Measurements from ENCODE around the gene LITAFD. TPM values are rescaled to one million over a fixed set of nuclear protein-coding genes. Genes with fewer than 3 reads are reported as not detected.

Gene LITAFD
- total RNA-seq, 1 donor from 2014 or later, result not detected

DNA sequence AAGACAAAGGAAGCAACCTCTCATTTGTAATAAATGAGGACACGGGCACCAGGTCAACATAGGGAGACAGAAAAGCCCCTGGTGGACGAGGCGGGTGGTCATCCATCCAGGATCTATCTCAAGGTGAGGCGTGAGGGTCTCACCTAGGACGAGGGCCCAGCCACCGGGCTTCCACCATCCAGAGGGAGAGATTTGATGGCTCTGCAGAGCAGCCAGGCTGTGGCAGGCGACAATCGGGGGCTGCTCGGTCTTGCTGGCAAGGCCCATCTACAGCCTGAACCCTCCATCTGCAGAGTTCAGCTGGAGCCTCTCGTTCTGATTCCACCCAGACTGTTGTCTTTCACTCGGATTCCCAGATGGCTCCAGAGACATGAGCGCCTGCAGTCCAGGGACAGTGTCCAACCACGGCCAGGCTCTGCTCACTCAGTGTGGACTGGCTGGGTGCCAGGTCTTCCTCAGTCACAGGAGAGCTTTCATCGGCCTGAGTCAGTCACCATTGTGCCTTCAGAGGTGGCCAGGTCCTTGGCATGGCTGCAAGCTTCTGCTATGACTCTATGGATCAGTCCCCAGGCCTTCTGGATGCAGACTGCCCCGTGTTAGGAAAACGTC lies 5.9 kb downstream of the LITAFD start:
- intact Hi-C loops (cut with DNase I), result no loop called here
- peak; percentile 86 for ATAC-seq (ENCODE audit: poor library complexity)

DNA sequence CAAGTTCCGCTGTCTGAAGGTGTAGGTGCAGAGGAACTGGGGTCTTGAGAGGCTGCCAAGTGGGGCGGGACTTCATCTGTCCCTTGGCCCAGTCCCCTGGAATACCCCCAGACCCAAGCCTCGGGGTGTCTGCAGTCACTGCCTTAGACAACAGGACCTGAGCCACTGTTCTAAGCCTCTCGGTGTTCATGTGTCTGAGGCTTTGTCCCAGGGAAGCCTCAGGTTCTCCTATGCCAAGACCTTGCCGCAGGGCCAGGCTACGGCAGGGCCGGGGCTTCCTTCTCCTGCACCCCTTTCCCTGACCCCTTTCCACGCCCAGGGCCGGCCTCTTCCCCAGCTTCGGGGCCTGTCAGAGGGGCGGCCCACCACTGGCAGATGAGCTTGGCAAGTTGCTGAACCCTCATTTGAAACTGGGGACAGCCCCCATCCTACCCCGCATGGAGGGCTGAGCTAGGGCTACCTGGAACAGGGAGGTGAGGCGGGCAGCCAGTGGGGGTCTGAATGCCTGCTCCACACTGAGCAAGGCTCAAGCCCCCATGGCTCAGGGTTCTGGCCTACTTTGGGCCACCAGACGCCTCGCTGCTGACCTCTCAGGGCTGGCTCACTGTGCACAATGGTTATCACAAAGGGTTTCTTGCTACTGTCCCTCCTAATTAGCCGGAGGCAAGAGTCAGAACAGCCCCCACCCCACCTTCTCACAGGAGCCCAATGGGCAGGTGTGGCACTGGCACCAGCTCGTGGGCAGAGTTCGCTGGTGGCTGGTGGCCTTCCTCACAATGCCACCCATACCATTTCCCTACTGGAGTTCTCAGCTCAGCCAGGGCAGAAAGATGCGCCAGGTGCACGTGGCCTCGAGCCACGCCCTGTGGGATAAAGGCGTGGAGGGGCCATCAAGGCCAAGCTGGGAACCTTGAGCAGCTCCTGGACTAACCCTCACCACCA lies 7.1 kb downstream of the LITAFD start:
- DNase-seq (no peak), ATAC-seq (ENCODE audit: poor library complexity) (no peak)
- intact Hi-C loops (cut with DNase I), result no loop called here

More for the DNA sequence above, 5.9 kb downstream of the LITAFD start:
- peak; percentile 91 for DNase-seq

DNA sequence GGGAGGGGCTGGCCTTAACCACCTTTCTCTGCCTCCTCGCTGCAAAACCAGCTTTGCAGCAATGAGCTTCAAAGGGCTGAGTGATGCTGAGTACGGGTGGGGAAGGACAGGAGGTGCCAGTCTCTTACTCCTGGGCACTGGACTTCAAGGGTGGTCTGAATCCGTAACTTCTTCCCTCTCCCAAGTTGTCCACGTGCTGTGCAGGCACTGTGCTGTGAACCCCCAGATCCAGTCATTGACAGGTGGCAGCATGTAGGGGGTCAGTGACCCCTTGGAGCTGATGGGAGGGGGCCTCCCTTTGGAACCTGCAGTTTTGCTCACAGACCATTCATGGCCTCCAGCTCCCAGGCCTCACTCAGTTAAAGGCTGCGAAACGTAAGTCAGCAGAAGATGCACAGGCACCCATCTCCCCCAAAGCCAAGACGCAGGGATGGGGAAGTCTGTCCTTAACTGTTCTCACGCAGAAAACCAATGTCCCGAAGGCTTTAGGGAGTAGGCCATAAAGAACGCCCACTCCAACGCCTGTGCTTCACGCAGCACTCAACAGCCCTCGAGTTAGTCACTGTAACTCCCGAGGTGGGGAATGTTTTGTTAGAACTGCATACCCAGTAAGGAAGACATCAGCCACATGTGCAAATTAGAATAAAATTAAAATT lies 7.9 kb downstream of the LITAFD start:
- ATAC-seq (ENCODE audit: poor library complexity), result no peak
- no peak for DNase-seq
- intact Hi-C loops (cut with DNase I), result loop anchor here (10.0 kb wide), 1 partner anchor 125 kb away; no protein-coding TSS in a partner anchor

DNA sequence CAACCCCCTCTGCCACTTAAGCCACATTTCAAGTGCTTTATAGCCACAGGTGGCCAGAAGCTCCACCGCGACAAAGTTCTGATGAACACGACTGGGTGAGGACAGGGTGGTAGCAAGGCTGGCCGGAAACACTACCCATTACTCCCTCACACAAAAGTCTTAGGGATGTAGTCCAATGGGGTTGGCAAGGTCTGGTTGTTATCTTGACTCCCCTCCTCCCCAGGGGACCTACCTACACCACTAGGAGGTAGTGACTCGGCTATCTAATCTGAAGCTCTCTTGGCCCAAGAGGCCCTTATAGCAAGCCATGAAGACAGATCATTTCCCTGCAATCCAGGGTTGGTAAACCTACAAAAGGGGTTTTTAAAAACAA lies 8.4 kb downstream of the LITAFD start:
- ATAC-seq (ENCODE audit: poor library complexity) (no peak), DNase-seq (no peak)
- intact Hi-C loops (cut with DNase I), result loop anchor here (10.0 kb wide), 1 partner anchor 124 kb away; no protein-coding TSS in a partner anchor

DNA sequence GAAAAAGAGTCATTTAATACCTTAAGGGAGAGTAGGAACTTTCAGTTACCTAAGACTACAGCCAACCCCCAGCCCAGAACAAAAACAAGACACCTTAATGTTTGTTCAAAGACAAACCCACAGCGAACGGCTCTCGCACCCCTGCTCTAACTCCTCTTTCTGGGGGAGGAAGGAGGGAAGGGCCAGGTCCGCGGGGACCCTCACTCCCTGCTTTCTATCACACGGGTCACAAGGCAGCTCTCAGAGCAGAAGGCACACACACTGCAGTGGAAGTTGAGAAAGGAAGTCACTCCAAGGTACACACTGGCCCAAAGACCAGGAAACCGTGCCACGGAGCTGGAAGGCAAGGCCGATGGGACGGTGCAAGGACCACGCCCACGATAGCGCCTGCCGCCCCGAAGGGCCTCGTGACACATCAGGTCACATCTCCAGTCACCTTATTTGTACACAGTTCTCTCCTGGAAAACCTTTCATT lies 10.0 kb downstream of the LITAFD start:
- DNase-seq, result no peak
- intact Hi-C loops (cut with DNase I), result loop anchor here (10.0 kb wide), 1 partner anchor 123 kb away; no protein-coding TSS in a partner anchor
- no peak for ATAC-seq (ENCODE audit: poor library complexity)

DNA sequence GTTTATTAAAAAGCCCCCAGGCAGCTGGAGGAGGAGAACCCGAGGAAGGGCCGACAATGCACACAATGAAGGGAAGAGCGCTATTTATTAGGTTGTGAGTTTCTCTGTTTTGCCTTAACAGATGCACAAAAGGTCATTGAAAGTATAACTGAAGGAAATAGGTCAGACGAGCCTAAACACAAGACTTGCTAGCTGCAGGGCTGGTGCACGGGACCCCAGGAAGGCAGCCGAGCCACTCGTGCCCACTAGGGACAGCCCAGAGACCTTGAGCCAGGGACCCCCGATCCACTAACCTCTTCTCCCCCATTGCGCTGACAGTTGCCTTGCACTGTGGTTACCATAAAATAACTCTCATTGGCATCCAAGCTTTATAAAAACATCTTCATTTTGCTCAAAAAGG lies 11.3 kb downstream of the LITAFD start:
- no peak for ATAC-seq (ENCODE audit: poor library complexity)
- DNase-seq, result no peak
- intact Hi-C loops (cut with DNase I), result loop anchor here (10.0 kb wide), 1 partner anchor 121 kb away; no protein-coding TSS in a partner anchor

DNA sequence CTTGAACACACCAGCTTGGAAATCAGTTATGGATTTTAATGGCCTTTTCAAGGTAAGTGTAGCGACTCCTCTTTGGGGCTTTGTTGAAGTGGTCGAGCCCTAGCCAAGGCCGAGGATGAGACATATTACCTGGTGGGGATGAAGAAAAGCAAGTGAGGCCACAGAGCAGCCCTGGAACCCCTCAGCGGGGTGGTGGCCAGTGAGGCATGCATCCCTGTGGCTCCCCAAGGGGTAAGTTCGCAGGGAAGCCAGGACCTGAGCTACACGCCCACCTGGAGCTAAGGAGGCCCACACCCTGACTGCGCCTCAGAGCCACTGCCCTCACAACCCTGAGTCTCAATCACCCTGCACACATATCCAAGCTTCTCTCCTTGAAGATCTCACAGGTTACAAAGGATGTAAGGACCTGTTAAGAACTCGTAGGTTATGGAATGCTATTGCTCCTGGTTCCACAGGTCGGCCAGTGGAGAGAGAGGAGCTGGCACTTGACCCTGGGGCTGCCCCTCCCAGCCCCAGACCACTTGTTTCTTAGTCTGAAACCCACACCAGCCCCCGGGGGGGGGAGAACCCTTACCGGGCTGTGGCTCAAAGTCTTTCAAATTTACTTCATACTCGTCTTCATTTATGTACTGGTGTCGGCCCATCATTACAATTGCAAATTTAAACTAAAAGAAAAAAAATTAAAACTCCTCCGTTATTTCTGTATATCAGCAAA lies 12.0 kb downstream of the LITAFD start:
- ATAC-seq (ENCODE audit: poor library complexity) (no peak), DNase-seq (no peak)
- intact Hi-C loops (cut with DNase I), result loop anchor here (10.0 kb wide), 1 partner anchor 121 kb away; no protein-coding TSS in a partner anchor

DNA sequence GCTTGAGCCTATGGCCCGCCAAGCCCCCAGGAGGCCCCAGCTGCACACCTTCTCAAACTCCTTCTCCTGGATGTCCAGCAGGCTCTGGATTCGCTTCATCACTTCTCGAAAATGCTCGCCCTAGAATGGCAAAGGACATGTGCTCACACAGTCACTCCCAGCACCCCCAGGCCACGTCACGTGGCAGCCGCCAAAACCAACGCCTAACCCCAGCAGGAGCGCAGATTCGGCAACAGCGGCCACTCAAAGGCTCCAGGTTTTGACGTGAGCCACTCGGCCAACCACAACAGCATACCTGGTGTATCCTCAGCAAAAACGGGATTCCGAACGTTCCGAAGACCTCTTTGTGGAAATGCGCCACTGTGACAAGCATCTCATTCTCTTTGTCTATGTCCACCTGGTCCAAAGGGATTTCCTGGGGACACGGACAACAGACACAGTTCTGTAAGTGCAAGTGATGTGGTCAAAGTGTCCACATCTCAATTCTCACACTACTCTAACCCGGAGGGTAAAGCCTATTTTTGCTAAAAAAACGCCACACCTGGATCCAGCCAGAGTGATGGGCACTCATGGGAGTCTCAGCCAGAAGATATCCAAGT lies 12.7 kb downstream of the LITAFD start:
- DNase-seq (no peak), ATAC-seq (ENCODE audit: poor library complexity) (no peak)
- intact Hi-C loops (cut with DNase I), result loop anchor here (10.0 kb wide), 1 partner anchor 120 kb away; no protein-coding TSS in a partner anchor

DNA sequence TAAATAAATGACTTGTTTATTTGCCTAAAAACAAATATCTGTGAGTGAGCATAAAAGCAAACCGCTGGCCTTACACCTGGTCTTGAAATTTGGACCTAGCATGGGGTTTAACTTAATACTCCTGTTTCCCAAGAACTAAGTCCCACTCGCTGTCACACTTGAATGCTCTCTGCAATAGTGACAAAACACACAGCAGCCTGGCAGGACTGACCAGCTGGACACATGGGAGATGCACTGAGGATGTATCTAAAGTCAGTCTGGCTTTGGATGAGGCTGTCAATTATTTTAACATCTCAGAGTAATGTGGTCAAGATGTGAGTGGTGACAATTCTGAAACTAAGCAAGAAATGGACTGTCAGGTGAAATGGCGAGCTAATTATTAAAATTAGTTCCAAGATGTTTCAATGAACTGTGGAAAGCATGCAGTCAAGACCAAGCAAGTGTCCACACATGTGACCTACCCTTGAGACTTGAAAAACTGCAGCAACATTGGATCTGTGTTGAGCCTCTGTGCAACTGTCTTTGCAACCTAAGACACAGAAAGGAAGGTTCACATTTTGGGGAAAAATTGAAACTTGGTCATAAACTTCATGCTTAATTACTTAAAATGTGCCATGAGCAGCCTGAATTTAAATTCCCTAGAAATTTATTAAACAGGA lies 16.6 kb downstream of the LITAFD start:
- intact Hi-C loops (cut with DNase I), result loop anchor here (10.0 kb wide), 1 partner anchor 116 kb away; no protein-coding TSS in a partner anchor
- DNase-seq (no peak), ATAC-seq (ENCODE audit: poor library complexity) (no peak)

DNA sequence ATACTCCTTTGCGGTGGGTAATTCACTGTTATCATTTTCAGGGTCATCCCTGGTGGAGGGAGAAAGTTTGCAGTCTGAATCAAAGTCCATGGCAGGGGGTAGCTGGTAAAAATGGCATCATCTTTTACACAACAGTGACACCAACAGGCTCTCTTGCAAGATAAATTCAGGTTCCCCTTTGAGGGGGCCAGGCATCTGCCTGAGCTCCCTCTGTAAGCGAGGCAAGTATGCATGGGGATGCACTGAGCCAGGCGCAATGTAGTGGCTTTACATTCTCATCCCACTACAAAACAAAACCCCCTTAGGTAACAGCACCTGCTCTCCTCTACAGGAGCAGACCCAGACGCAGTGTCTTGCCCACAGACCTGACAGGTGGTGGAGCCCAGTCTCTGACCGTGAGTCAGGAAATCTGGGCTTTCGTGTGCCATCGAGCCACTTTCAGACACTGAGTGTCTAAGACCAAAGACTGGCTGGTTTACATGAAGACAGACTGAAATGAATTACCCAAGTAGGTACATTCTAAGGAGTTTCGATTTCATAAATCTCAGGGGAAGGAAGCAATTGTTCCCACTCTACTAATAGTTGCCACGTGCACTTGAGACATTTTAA lies 17.7 kb downstream of the LITAFD start:
- ATAC-seq (ENCODE audit: poor library complexity) (no peak), DNase-seq (no peak)
- intact Hi-C loops (cut with DNase I), result loop anchor here (10.0 kb wide), 1 partner anchor 115 kb away; no protein-coding TSS in a partner anchor

DNA sequence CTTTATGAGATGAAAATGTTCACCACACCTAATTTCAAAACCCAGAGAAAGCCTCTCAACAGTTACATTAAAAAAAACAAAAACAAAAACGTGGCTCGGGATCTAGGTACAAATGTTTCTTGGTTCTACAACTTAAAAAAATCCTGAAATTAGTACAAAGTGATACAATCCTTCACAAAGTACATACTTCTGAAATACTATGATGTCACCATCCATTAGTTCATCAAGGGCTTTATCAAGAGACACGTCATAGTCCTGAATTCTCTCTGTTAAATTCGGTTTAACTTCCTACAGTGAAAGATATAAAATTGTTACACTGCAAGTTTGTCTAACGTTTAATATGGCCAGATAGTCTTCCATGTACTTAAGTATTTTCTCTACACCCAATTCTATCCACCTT lies 18.2 kb downstream of the LITAFD start:
- DNase-seq (no peak), ATAC-seq (ENCODE audit: poor library complexity) (no peak)
- intact Hi-C loops (cut with DNase I), result no loop called here

DNA sequence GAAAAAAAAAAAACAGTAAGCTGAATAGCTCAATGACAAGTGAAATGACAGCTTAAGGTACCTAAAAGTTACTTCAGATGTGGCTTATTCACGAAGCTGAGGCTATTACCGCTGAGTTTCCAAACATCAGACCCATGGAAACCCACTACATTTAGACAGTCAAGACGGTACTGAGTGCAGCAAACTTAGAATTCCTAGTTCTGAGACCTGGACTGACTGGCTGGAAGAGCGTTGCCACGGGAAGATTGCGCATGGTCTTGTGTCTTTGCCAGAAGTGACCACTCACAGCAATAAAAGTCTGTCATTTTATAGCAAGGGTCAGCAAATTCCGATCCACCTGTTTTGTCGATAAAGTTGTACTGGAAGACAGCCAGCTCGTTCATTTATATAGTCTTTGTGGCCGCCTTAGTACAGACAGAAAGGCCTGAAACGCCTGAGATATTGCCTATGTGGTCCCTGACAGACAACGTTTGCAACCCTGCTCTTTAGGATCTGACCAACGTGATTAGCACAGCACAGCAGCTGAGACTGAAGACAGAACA lies 19.2 kb downstream of the LITAFD start:
- no peak for DNase-seq
- ATAC-seq (ENCODE audit: poor library complexity), result no peak
- intact Hi-C loops (cut with DNase I), result no loop called here

DNA sequence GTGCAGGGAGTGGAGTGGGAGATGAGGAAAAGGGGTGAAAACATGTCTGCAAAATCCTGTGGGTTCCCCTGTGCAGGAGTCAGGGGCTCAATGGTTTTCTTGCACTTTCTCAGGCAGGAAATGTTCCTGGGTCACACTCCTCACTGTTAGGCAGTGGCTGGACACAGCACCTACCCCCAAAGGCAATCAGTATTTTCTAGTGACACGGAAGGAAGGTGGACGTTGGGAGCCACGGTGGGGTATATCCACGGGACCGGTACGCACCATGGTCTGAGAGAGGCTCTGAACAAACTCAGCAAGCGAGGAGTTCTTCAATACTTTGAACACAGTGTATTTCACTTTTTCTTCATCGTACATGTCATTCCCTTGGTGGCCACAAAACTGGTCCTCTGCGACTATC lies 20.9 kb downstream of the LITAFD start:
- ATAC-seq (ENCODE audit: poor library complexity) (no peak), DNase-seq (no peak)
- intact Hi-C loops (cut with DNase I), result no loop called here

DNA sequence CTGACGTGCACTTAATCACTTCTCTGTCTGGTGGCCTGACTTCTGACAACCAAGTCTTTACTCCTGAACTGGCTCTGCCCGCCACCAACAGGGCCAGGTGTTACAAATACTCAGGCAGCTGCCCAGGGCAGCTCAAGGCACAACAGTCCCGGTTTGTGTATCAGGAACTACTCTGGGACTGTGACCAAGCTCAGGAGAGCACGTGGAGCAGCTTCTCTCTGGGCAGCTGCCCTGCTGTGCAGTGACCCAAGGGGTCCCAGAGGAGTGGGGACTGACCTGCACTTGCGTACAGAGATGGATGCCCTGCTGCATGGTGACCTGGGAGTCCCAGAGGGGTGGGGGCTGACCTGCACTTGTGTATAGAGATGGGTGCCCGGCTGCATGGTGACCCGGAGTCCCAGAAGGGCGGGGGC lies 21.9 kb downstream of the LITAFD start:
- ATAC-seq (ENCODE audit: poor library complexity) (no peak), DNase-seq (no peak)
- intact Hi-C loops (cut with DNase I), result no loop called here

DNA sequence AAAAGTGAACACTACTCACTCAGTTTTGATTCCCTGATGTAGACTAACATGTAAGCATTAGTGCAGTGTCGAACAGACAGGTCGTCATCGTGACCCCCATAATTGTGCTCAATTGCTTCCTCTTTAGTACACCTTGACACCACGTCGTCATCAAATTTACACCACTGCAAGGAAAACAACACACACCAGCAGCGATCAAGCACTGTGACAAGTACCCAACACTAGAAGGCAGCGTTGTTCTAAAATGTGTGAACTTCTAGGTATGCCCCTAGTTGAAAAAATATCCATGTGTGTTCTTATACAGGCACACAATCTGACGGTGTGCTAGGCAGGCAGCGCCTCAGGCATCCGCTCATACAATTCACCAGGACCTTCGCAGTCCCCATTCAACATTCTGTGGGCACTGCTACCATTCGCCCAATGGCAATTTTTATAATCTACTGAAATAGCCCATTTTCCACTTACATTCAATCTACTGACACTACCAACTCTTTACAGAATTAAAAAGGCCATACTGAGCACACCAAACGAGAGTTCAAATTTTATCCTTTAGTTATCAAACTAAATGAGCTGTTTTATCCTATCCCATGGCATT lies 23.1 kb downstream of the LITAFD start:
- intact Hi-C loops (cut with DNase I), result no loop called here
- ATAC-seq (ENCODE audit: poor library complexity) (peak; percentile 25), DNase-seq (no peak)

DNA sequence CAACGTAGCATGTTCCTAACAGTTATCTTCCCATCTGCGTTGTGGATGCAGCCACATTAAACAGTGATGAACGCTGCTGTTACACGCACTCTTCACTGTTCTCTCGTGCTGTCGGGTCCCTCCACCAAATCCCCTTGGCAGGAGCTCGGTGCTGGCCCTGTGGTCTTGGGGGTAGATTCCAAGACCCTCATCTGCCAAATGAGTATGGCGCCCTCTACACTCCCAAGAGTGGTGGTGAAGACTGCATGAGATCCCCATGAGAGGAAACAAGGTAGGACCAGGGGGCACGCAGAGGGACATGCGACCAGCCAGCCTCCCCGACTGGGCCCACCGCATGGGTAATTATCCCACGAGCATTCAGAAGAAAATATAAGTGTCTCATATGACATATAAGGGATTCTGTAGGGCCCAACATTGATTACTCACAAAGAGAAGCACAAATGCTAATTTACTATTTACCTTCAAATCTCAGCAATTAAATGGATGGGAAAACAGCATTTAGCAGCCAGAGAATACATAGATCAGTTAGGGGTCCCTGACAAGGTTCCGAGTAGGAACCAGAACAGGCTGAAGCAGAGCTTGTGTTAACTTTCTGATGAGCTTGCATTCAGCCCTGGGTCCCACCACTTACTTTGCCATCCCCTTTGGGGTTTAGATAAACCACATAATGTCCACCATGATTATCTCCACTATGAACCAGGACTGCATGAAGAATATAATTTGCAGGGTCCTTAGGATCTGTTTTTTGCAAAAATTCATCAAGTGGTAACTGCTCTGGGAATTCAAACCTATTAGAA lies 23.8 kb downstream of the LITAFD start:
- ATAC-seq (ENCODE audit: poor library complexity), result no peak
- intact Hi-C loops (cut with DNase I), result no loop called here
- no peak for DNase-seq
